H1 (cell line): ENCODE data around the gene ADD2. TPM values are rescaled to one million over a fixed set of nuclear protein-coding genes. Genes with fewer than 3 reads are reported as not detected.

Source experiments
- CTCF ChIA-PET: fragments of 300-600 bp; sonication (Branson Sonifier 250); formaldehyde crosslinking; loops from one replicate; lab custom pipeline; 2021; ENCODE audit not compliant: partially characterized antibody; lab: Charles Lee
- POLR2A ChIA-PET: fragments of 300-600 bp; sonication (Branson Sonifier 250); formaldehyde crosslinking; loops from one replicate; lab custom pipeline; 2021; ENCODE audit warnings: inconsistent platforms; ENCODE audit not compliant: partially characterized antibody; lab: Charles Lee
- DNase-seq, 2 experiments: peaks; one replicate each; pipeline versions ENCODE4 v3.0.0 to v3.0.0-alpha.2; 2010 to 2022; ENCODE audit warnings: low spot score in 2 of 2, low read depth in 1 of 2, mixed read lengths in 1 of 2
- FAIRE-seq: peaks from 2 replicates; lab custom pipeline; 2011; peaks lifted over from hg19 to GRCh38; lab: Jason Lieb, UNC
- H2AFZ ChIP-seq: 2 replicates; pipeline ENCODE4 v1.8.1; 2012; ENCODE audit warnings: low read length, inconsistent platforms
- H2AK5ac ChIP-seq: 2 replicates; pipeline ENCODE4 v1.6.1; 2013; ENCODE audit warnings: low read depth, low read length
- H2BK120ac ChIP-seq: replicated peaks from 2 replicates; pipeline ENCODE3; 2013; ENCODE audit warnings: low read depth, low read length, inconsistent platforms
- H2BK12ac ChIP-seq: 2 replicates; pipeline ENCODE4 v1.6.1; 2013; ENCODE audit warnings: low read depth, low read length
- H2BK15ac ChIP-seq: 2 replicates; pipeline ENCODE4 v1.6.1; 2013; ENCODE audit warnings: low read length
- H2BK20ac ChIP-seq: 2 replicates; pipeline ENCODE4 v1.6.1; 2013; ENCODE audit warnings: low read length
- H2BK5ac ChIP-seq: 2 replicates; pipeline ENCODE4 v1.6.1; 2013; ENCODE audit warnings: low read depth, low read length
- H3K14ac ChIP-seq: 2 replicates; pipeline ENCODE4 v1.6.1; 2013; ENCODE audit warnings: inconsistent platforms; ENCODE audit not compliant: insufficient read length
- H3K18ac ChIP-seq: 2 replicates; pipeline ENCODE4 v1.6.1; 2013; ENCODE audit warnings: low read length; ENCODE audit errors: extremely low read depth
- H3K23ac ChIP-seq: 2 replicates; pipeline ENCODE4 v1.6.1; 2013; ENCODE audit warnings: inconsistent platforms; ENCODE audit not compliant: insufficient read length
- H3K23me2 ChIP-seq: 2 replicates; pipeline ENCODE4 v1.6.1; 2013; ENCODE audit warnings: low read depth, low read length
- H3K27ac ChIP-seq: 2 replicates; pipeline ENCODE4 v1.6.1; 2011; ENCODE audit warnings: low read depth, low read length, inconsistent platforms
- H3K27me3 ChIP-seq, 4 experiments: replicated peaks in 1 of 4; 1 replicate in 1 of 4; 2 replicates in 3 of 4; pipeline versions ENCODE4 v1.6.1 to v1.8.1; 2011 to 2013; ENCODE audit warnings: low read length in 3 of 4, mild to moderate bottlenecking in 3 of 4, inconsistent platforms in 2 of 4, mixed read lengths in 2 of 4, moderate library complexity in 1 of 4; ENCODE audit not compliant: control insufficient read depth in 3 of 4, insufficient read depth in 3 of 4; ENCODE audit errors: extremely low read depth in 1 of 4
- H3K36me3 ChIP-seq, 4 experiments: 2 replicates each; pipeline versions ENCODE4 v1.6.1 to v1.8.1; 2011 to 2013; ENCODE audit warnings: mild to moderate bottlenecking in 4 of 4, low read length in 3 of 4, moderate library complexity in 2 of 4, control low read depth in 1 of 4, inconsistent platforms in 1 of 4; ENCODE audit not compliant: insufficient read depth in 4 of 4, control insufficient read depth in 2 of 4
- H3K4ac ChIP-seq: replicated peaks from 2 replicates; pipeline ENCODE3; 2013; ENCODE audit warnings: low read length, low read depth, mixed read lengths, inconsistent platforms; ENCODE audit not compliant: insufficient read length
- H3K4me1 ChIP-seq, 4 experiments: replicated peaks in 1 of 4; 1 replicate in 1 of 4; 2 replicates in 3 of 4; pipeline versions ENCODE4 v1.6.1 to v1.8.1; 2011 to 2013; ENCODE audit warnings: low read length in 3 of 4, inconsistent platforms in 2 of 4, mixed read lengths in 1 of 4; ENCODE audit not compliant: insufficient read depth in 4 of 4, control insufficient read depth in 3 of 4
- H3K4me2 ChIP-seq, 2 experiments: 2 replicates each; pipeline versions ENCODE4 v1.6.1 to v1.8.1; 2011 to 2013; ENCODE audit warnings: low read depth in 2 of 2, low read length in 2 of 2, control low read depth in 1 of 2, inconsistent platforms in 1 of 2, mild to moderate bottlenecking in 1 of 2; ENCODE audit not compliant: insufficient read depth in 1 of 2
- H3K4me3 ChIP-seq, 4 experiments: fragments of 200-600, 300-600 bp in 1 of 4; sonication (generic), shearing (Covaris generic), sonication (Bioruptor Twin) in 1 of 4; 2 replicates each; pipeline versions ENCODE4 v1.5.1 to v1.8.1; 2011 to 2016; ENCODE audit warnings: low read length in 4 of 4, low read depth in 3 of 4, control low read depth in 2 of 4, inconsistent platforms in 2 of 4, mild to moderate bottlenecking in 2 of 4, mixed read lengths in 1 of 4, moderate library complexity in 1 of 4; ENCODE audit not compliant: insufficient read depth in 2 of 4; ENCODE audit errors: extremely low read depth in 1 of 4
- H3K56ac ChIP-seq: replicated peaks from 2 replicates; pipeline ENCODE3; 2013; ENCODE audit warnings: low read depth, mild to moderate bottlenecking, mixed read lengths, low read length, inconsistent platforms; ENCODE audit not compliant: insufficient read length
- H3K79me1 ChIP-seq: 2 replicates; pipeline ENCODE4 v1.6.1; 2013; ENCODE audit warnings: low read depth, low read length, control low read depth
- H3K79me2 ChIP-seq, 2 experiments: 2 replicates each; pipeline versions ENCODE4 v1.6.1 to v1.8.1; 2012 to 2013; ENCODE audit warnings: low read length in 2 of 2, mild to moderate bottlenecking in 2 of 2, inconsistent platforms in 1 of 2; ENCODE audit not compliant: insufficient read depth in 2 of 2, control insufficient read depth in 1 of 2
- H3K9ac ChIP-seq, 4 experiments: replicated peaks in 1 of 4; 1 replicate in 1 of 4; 2 replicates in 3 of 4; pipeline versions ENCODE4 v1.6.1 to v1.8.1; 2011 to 2013; ENCODE audit warnings: low read depth in 3 of 4, low read length in 3 of 4, control low read depth in 2 of 4, mild to moderate bottlenecking in 2 of 4, moderate library complexity in 2 of 4, inconsistent platforms in 1 of 4; ENCODE audit errors: extremely low read depth in 1 of 4
- H3K9me3 ChIP-seq, 2 experiments: 2 replicates each; pipeline versions ENCODE4 v1.6.1 to v1.8.1; 2012 to 2013; ENCODE audit warnings: mild to moderate bottlenecking in 2 of 2, moderate library complexity in 2 of 2, control low read depth in 1 of 2, inconsistent platforms in 1 of 2, low read depth in 1 of 2, low read length in 1 of 2, mixed read lengths in 1 of 2; ENCODE audit not compliant: insufficient read depth in 2 of 2
- H4K20me1 ChIP-seq, 2 experiments: replicated peaks in 1 of 2; 2 replicates each; pipeline versions ENCODE3 to v1.8.1; 2011 to 2013; ENCODE audit warnings: inconsistent platforms in 2 of 2, low read length in 2 of 2, mild to moderate bottlenecking in 1 of 2; ENCODE audit not compliant: insufficient read depth in 2 of 2, control insufficient read depth in 1 of 2
- H4K5ac ChIP-seq: 2 replicates; pipeline ENCODE4 v1.6.1; 2013; ENCODE audit warnings: low read length, low read depth, mixed read lengths, inconsistent platforms; ENCODE audit not compliant: insufficient read length
- H4K8ac ChIP-seq: 2 replicates; pipeline ENCODE4 v1.8.0; 2013; ENCODE audit warnings: mild to moderate bottlenecking, moderate library complexity, low read length, inconsistent platforms; ENCODE audit not compliant: insufficient read depth; ENCODE audit errors: extremely low read depth
- H4K91ac ChIP-seq: replicated peaks from 2 replicates; pipeline ENCODE3; 2013; ENCODE audit warnings: low read length, mixed read lengths, inconsistent platforms; ENCODE audit not compliant: insufficient read length
- BRCA1 ChIP-seq: IDR thresholded peaks from 2 replicates; pipeline ENCODE4 v1.6.1; 2012; ENCODE audit warnings: low read depth, low read length, improper control_type of control experiment
- CHD1 ChIP-seq: IDR thresholded peaks from 2 replicates; pipeline ENCODE4 v1.6.1; 2012; ENCODE audit warnings: low read depth, low read length, improper control_type of control experiment
- HDAC2 ChIP-seq, 2 experiments: fragments of 300-600 bp in 1 of 2; sonication (generic) in 1 of 2; IDR thresholded peaks; 2 replicates each; pipeline ENCODE4 v1.6.1; 2011 to 2012; ENCODE audit warnings: low read depth in 2 of 2, low read length in 2 of 2, mild to moderate bottlenecking in 2 of 2, moderate library complexity in 2 of 2, borderline replicate concordance in 1 of 2, inconsistent platforms in 1 of 2
- JUND ChIP-seq: IDR thresholded peaks from 2 replicates; pipeline ENCODE4 v1.6.1; 2011; ENCODE audit warnings: mild to moderate bottlenecking, improper control_type of control experiment, low read length
- KDM5A ChIP-seq: fragments of 200-600 bp; IDR thresholded peaks from 2 replicates; pipeline ENCODE4 v1.7.1; 2012; ENCODE audit warnings: mild to moderate bottlenecking, low read length, inconsistent platforms, mixed read lengths
- TCF12 ChIP-seq: IDR thresholded peaks from 2 replicates; pipeline ENCODE4 v1.6.1; 2011; ENCODE audit warnings: low read depth, mild to moderate bottlenecking, low read length
- YY1 ChIP-seq: IDR thresholded peaks from 2 replicates; pipeline ENCODE4 v1.6.1; 2011; ENCODE audit warnings: low read depth, mild to moderate bottlenecking, low read length
- ZNF274 ChIP-seq: IDR thresholded peaks from 2 replicates; pipeline ENCODE4 v1.7.0; 2012; ENCODE audit warnings: low read length, borderline replicate concordance; ENCODE audit errors: extremely low read depth
- WGBS, 2 experiments: shearing (Covaris generic) in 1 of 2; methylation state at CpG; one replicate each; pipeline versions ENCODE4 v1.1.6 to v1.1.7; 2013 to 2015; ENCODE audit warnings: low lambda C conversion rate in 2 of 2, mixed read lengths in 2 of 2, inconsistent platforms in 1 of 2, low coverage in 1 of 2, missing lambda C conversion rate in 1 of 2; ENCODE audit not compliant: insufficient replicate concordance in 2 of 2, insufficient coverage in 1 of 2, insufficient read length in 1 of 2; ENCODE audit errors: extremely low coverage in 1 of 2, missing lambda C conversion rate in 1 of 2; 5-methylcytosine and 5-hydroxymethylcytosine counted together
- polyA plus RNA-seq, 7 experiments: library from polyadenylated mRNA; depleted of rRNA in 3 of 7; stranded (reverse) in 5 of 7; unstranded in 2 of 7; fragments of >200 nt in 5 of 7; fragments of 200-250 nt in 2 of 7; gene quantifications; 1 replicate in 5 of 7; 2 replicates in 1 of 7; 4 replicates in 1 of 7; pipeline versions ENCODE4 v1.2.1 to v1.2.3, GENCODE V29; 2011 to 2013; ENCODE audit warnings: missing spikeins in 2 of 7, mixed read lengths in 2 of 7
- total RNA-seq: library from RNA; stranded (reverse); fragmentation: NEBNext Ultra II Directional; extraction: Animal tissue kit (Norgen Biotek cat#: 25700); gene quantifications from 2 replicates; pipeline ENCODE4 v1.2.1, GENCODE V29; 2021
- TF ChIP-seq, protein P1 (sequence below): IDR thresholded peaks from 2 replicates; pipeline ENCODE4 v1.6.1; 2012; ENCODE audit warnings: inconsistent platforms

ADD2 gene
- total and polyA plus RNA-seq, 2 of the 8 experiments (the other 6 are each of a cell fraction or from before 2014, with no cell fraction given) = 58.5 to 170 TPM

DNA sequence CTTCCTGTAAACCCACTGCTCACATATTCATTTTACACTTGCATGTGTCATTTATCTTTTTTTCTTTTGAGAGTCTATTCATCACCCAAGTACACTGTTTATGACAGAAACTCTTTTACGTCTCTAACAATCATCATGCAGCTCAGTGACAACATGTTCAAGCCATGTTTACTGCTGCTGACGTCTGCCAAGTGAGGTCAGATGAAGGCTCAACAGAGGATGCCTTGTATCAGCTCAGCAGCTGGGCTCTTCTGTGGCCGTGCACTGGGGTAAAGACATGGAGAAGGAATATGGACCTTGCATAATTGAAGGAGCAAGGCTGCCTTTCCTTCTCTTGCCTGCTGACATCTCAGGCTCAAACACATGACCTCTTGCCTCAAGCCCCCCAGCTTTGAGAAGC lies 99.6 kb downstream of the ADD2 start:
- CTCF ChIA-PET = interaction anchor here (1.0 to 4.5 kb wide), 8 partner anchors 9 to 117 kb away, joined by 3 to 18 read pairs (median 5); no protein-coding TSS in a partner anchor

More for the DNA sequence above, 99.6 kb downstream of the ADD2 start:
- 0 out of 2 replicates have a peak, but pooled peaks cover 3% of the 10 kb centered on the region for H3K79me1 ChIP-seq
- no peak overlapping the region for H3K4me3 ChIP-seq
- H3K4me1 ChIP-seq = no peaks in the 10 kb centered on the region
- H2BK120ac ChIP-seq = no peak overlapping the region
- no peak overlapping the region for H3K4ac ChIP-seq
- FAIRE-seq = no peak
- TF ChIP-seq BRCA1 (no peak), ZNF274 (no peak), HDAC2 (IDR thresholded peaks at IDR 0.05; ENCODE audit: borderline replicate concordance in 1 of 2, low read depth in 2 of 2, low read length in 2 of 2) (no peak), CHD1 (no peak), TCF12 (no peak), JUND (no peak), YY1 (no peak), KDM5A (no peak)
- TF ChIP-seq, protein P1, sequence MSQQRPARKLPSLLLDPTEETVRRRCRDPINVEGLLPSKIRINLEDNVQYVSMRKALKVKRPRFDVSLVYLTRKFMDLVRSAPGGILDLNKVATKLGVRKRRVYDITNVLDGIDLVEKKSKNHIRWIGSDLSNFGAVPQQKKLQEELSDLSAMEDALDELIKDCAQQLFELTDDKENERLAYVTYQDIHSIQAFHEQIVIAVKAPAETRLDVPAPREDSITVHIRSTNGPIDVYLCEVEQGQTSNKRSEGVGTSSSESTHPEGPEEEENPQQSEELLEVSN = no peak
- TF ChIP-seq, all 59 proteins: peak for 0
- no peak for DNase-seq
- Histone ChIP-seq H3K23ac (no peak overlapping the region), H3K27me3 (no peaks in the 10 kb centered on the region), H2BK5ac (no peak overlapping the region), H4K20me1 (peaks cover 0 to 5% of the 10 kb centered on the region in 2 experiments), H3K4me2 (no peak overlapping the region), H2BK15ac (no peak overlapping the region), H2AK5ac (no peak overlapping the region), H3K27ac (no peak overlapping the region), H3K14ac (no peak overlapping the region), H4K8ac (no peak overlapping the region), H3K36me3 (peaks cover 24 to 66% (median 49%) of the 10 kb centered on the region in 4 experiments), H3K56ac (no peak overlapping the region), H3K9me3 (no peaks in the 10 kb centered on the region), H3K23me2 (peaks cover 4% of the 10 kb centered on the region; the same call in 1 of the 2 replicates), H2AFZ (no peak overlapping the region), H4K91ac (no peak overlapping the region), H2BK20ac (no peak overlapping the region), H3K79me2 (no peaks in the 10 kb centered on the region), H4K5ac (no peak overlapping the region), H3K18ac (no peak overlapping the region), H3K9ac (no peak overlapping the region), H2BK12ac (no peak overlapping the region)
- WGBS, 2 experiments = 91% methylated on average over 3 of the region's 3 CpGs; no CpG with 5 or more reads in 1 of the 2 experiments
- POLR2A ChIA-PET = interaction anchor here (0.8 to 1.9 kb wide), 3 partner anchors 8 to 375 kb away, joined by 4 to 5 read pairs (median 4); partner anchors contain the start of gene SNRPG
